ES-I3 (cell line): ENCODE data around the gene KIF26A.
"Not testable (repeated sequence)": the region's sequence is repeated elsewhere in the genome, so short reads cannot be mapped to it uniquely, and the experiment has no call there.

ENCODE experiments used
- H3K36me3 ChIP-seq: 2 replicates; pipeline ENCODE4 v1.6.1; 2013; ENCODE audit warnings: mild to moderate bottlenecking, low read length, control low read depth, moderate library complexity; ENCODE audit not compliant: insufficient read depth
- H3K4me1 ChIP-seq: 2 replicates; pipeline ENCODE4 v1.6.1; 2013; ENCODE audit warnings: mild to moderate bottlenecking, control low read depth, low read length; ENCODE audit not compliant: insufficient read depth
- H3K9ac ChIP-seq: 2 replicates; pipeline ENCODE4 v1.6.1; 2013; ENCODE audit warnings: low read depth, mild to moderate bottlenecking, low read length, moderate library complexity
- H3K9me3 ChIP-seq: 2 replicates; pipeline ENCODE4 v1.6.1; 2013; ENCODE audit warnings: mild to moderate bottlenecking, low read length, moderate library complexity; ENCODE audit not compliant: control insufficient read depth, insufficient read depth

The KIF26A gene

DNA sequence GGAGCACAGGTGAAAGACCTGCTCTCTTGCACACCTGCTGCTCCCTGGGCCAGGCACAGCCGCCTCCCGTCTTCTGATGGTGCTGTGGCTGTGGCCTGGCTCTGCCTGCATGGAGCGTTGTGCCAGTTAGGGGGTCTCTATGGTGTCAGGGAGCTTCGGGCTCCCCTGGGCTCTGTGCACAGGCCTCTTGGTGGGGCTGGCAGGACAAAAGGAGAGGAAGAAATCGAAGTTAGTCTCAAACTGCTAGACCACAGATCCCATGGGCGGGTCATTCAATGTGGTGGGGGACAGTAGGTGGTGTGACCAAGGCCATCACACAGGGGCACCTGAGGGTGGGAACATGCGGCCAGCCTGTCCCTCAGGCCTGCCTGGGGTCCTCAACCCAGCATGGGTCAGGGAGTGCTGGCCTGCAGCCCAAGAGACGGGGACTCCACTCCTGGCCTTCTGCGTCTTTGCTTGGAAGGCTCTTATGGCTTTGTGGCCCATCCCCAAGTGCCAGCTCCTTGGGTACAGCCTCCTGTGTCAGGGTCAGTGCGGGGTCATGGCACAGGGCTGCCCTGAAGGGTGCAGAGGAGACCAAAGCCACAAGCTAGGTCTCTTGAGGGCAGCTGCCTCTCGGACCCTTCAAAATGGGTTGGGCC lies 84.1 kb downstream of the KIF26A start:
- no peaks in the 10 kb centered on the region for H3K36me3 ChIP-seq
- peaks cover 1% of the 10 kb centered on the region; the same call in 1 of the 2 replicates for H3K9me3 ChIP-seq
- H3K9ac ChIP-seq, result no peak overlapping the region
- H3K4me1 ChIP-seq, result peaks cover 3% of the 10 kb centered on the region; the same call in 1 of the 2 replicates

DNA sequence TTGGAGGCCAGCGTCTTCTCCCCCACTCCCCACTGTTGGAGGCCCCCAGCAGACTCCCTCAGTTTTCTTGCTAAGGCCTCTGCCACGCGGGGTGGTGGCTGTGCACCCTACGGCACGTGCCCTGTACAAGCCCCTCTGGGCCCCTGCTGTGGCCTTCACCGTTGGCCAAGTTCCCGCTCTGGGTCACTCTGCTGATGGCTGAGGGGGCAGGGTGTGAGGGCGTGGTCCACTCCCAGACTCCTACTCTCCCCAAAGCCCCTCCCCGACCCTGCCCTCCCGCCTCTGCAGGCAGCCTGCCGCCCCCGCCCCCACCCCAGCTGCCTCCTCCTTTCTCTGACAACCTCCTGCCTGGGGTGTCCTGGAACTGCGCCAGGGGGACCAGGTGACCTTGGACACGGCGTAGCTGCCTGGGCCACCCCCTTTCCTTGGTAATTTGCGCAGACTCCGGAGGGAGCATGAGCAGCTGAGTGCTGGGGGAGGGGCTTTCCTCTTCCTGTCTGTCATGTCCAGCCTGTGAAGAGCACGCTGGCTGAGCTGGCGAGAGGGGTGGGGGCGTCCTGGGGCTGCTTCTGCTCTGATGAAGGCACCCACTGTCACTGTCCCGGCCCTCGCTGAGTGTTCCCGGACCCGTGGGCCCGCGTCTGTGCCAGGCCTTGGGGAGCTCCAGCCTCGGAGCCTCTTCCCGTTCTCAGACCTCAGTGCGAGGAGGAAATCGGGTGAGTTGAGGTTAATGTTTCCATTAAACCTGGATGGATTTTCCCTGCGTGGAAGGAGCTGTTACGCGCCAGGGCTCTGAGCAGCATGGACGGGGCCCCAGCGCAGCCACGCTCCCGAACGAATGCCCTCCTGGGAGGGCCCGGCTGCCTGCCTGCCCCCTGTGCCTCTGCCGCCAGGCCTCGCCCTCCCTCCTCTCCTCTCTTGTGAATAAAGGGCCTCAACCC lies 85.0 kb downstream of the KIF26A start:
- Histone ChIP-seq H3K4me1 (peaks cover 3% of the 10 kb centered on the region; the same call in 1 of the 2 replicates), H3K9ac (no peak overlapping the region), H3K36me3 (no peaks in the 10 kb centered on the region), H3K9me3 (peaks cover 7% of the 10 kb centered on the region; the same call in 1 of the 2 replicates)

DNA sequence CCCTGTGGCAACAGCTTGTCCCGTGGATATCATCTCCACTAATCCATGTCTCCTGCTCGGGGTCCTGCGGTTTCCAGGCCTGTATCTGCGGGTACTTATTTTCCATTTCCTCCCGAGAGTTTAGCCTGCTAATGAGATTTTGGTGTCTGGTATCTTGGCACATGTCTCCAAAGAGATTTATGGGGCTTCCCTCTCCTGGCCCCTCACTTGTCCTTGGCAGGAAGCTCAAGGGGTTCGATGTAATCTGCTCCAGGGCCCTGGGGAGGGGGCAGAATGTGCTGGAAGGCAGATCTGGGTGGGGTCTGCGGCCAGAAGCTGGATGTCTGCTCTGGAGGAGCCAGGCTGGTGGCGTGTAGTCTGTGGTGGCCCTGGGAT lies 85.7 kb downstream of the KIF26A start:
- Histone ChIP-seq H3K4me1 (peaks cover 3% of the 10 kb centered on the region; the same call in 1 of the 2 replicates), H3K9me3 (peaks cover 7% of the 10 kb centered on the region; the same call in 1 of the 2 replicates), H3K36me3 (no peaks in the 10 kb centered on the region), H3K9ac (no peak overlapping the region)

DNA sequence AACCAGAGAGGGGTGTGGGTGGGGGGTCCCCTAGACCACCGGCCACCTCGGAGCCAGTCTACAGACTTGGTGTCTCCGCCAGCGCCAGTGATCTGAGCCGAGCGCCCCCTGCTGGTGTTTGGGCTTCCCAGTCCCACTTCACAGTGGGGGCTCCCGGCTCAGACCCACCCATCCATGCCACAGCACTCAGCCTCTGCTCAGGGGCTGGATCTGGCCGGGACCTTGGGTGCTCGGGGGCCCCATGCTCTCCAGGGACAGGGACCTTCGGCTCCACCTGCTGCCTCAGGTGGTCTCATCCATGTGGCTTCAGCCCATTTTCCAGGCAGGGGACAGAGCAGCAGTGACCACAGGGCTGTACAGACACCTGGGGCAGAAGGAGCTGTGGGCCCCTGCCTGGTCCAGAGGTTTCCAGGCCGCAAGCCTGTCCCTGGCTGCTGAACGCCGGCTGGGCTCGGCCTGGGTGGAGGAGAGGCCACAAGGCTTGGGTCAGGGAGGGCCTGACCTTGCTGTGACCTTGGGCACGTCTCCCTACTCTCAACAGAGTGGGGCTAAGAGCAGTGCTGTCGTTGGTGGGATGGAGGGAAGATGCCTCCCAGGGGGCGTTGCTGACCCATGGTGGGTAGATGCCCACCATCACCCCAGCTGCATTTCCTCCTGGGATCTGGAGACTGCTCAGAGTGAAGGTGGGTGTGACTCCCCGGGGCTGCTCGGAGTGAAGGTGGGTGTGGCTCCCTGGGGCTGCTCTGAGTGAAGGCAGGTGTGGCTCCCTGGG lies 86.3 kb downstream of the KIF26A start:
- Histone ChIP-seq H3K36me3 (no peaks in the 10 kb centered on the region), H3K9ac (no peak overlapping the region), H3K4me1 (peaks cover 3% of the 10 kb centered on the region; the same call in 1 of the 2 replicates), H3K9me3 (peaks cover 7% of the 10 kb centered on the region; the same call in 1 of the 2 replicates)

GRCh38 chr14:104225278-104226190 lies 87.1 kb downstream of the KIF26A start:
- not testable (repeated sequence) for H3K4me1 ChIP-seq, H3K9ac ChIP-seq, H3K36me3 ChIP-seq

DNA sequence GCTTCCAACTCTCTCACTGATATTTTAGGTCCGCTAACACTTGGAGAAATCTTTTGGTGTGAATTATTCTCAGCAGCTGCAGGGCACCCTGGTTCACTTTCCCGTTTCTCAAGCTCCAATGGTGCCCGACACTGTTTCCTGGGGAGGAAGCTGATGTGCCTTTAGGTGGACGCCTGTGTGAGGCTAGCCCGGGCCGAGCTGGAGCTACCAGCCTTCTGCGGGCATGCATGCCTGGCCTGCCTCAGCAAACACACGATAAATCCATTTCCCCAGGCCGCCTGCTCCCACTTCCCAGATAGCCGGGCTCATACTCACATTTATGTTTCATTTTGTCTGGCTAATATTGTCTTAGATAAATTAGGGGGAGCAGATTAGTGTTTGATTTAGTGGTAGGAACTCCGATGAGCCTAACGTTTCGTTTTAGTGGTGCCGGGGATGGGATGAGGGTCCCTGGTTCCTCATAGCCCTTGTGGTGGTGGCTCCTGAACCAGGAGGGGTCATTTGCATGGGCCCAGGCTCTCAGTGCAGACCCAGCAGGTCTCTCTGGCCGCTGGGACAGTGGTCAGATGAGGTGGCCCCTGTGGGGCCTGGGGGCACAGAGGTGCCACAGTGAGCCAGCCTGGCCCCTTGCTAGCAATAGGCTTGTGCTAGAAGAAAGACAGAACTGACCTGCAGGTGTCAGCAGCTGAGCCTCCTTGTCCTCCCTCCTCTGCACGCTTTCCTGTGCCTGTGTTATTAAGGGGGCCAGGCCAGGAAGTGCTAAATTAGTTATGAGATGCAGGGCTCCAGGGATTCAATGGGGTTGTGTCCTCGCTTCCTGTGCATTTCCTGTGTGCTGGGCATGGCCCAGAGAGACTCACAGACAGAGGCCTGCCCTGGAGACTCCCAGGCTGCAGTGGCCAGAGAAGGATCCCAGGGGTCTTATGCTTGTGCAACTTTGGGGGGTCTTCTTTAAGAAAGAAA lies 88.3 kb downstream of the KIF26A start:
- no peaks in the 10 kb centered on the region for H3K36me3 ChIP-seq
- peaks cover 7% of the 10 kb centered on the region; the same call in 1 of the 2 replicates for H3K9me3 ChIP-seq
- peaks cover 3% of the 10 kb centered on the region; the same call in 1 of the 2 replicates for H3K4me1 ChIP-seq
- no peak overlapping the region for H3K9ac ChIP-seq

More at GRCh38 chr14:104225278-104226190, 87.1 kb downstream of the KIF26A start:
- not testable (repeated sequence) for H3K9me3 ChIP-seq

GRCh38 chr14:104227806-104228205 lies 89.4 kb downstream of the KIF26A start:
- Histone ChIP-seq H3K36me3 (no peaks in the 10 kb centered on the region), H3K9ac (no peak overlapping the region)

DNA sequence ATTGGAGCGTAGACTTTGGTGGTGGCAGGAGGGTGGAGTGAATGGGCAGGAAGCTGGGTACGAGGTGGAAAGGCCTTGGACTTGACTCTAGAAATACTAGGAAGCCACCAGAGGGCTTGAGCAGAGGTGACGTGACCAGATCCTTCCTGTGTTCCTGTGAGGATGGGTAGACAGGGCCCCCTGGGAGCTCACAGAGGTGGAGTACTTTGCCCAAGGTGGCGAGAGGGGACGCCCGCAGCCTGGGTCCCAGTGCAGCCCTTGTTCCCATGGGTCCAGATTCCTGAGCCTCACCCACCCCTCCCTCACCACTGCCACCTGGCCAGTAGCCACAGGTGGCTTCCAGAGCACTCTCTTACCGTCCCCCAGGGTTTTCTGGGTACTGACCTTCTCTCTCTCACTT lies 89.8 kb downstream of the KIF26A start:
- H3K9me3 ChIP-seq, result peaks cover 7% of the 10 kb centered on the region; the same call in 1 of the 2 replicates
- H3K36me3 ChIP-seq, result no peaks in the 10 kb centered on the region
- no peak overlapping the region for H3K9ac ChIP-seq
- H3K4me1 ChIP-seq, result peaks cover 3% of the 10 kb centered on the region; the same call in 1 of the 2 replicates

More at GRCh38 chr14:104227806-104228205, 89.4 kb downstream of the KIF26A start:
- Histone ChIP-seq H3K9me3 (peaks cover 7% of the 10 kb centered on the region; the same call in 1 of the 2 replicates), H3K4me1 (peaks cover 3% of the 10 kb centered on the region; the same call in 1 of the 2 replicates)

DNA sequence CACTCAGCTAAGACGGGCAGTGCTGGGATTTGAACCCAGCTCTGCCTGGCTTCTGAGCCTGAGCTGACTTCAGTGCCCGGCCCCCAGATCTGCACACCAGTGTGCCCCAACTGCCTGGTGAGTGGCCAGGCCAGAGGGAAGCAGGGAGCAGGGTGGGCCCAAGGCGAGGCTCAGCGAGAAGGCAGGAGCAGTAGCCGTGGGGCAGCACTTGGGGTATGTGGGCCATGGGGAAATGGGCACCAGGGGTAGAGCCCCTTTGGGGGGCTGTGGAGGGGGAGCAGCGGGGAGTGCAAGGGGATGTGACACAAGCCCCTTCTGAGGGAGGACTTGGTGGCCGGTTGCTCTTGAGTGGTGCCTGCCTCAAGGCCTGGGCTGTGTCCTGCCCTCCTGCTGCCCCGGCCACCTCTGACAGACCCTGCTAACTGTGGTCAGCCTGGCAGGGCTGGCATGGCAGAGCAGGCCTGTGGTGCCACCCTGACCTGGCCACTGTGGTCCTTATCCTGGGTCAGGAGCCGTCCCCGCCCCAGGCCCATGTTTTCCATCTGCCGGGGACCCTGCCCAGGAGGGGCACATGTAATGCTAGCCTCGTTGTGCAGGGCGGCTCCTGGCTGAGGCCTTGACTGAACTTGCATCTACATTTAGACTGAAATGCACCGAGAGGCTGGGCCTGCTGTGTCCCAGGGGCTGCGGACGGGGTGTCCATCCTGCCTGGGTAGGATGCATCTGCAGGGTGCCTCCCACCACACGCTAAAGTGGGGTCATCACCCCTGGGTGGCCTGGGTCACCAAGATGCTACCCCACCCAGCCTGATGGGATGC lies 90.5 kb downstream of the KIF26A start:
- no peak overlapping the region for H3K9ac ChIP-seq
- no peaks in the 10 kb centered on the region; the same call in 1 of the 2 replicates for H3K4me1 ChIP-seq
- H3K36me3 ChIP-seq, result no peaks in the 10 kb centered on the region
- H3K9me3 ChIP-seq, result peaks cover 7% of the 10 kb centered on the region; the same call in 1 of the 2 replicates

- peaks cover 7% of the 10 kb centered on the region; the same call in 1 of the 2 replicates for H3K9me3 ChIP-seq
- H3K4me1 ChIP-seq, result no peaks in the 10 kb centered on the region; the same call in 1 of the 2 replicates
- H3K36me3 ChIP-seq, result no peaks in the 10 kb centered on the region
Measured at GRCh38 chr14:104229534-104230055, 91.2 kb downstream of the KIF26A start.

DNA sequence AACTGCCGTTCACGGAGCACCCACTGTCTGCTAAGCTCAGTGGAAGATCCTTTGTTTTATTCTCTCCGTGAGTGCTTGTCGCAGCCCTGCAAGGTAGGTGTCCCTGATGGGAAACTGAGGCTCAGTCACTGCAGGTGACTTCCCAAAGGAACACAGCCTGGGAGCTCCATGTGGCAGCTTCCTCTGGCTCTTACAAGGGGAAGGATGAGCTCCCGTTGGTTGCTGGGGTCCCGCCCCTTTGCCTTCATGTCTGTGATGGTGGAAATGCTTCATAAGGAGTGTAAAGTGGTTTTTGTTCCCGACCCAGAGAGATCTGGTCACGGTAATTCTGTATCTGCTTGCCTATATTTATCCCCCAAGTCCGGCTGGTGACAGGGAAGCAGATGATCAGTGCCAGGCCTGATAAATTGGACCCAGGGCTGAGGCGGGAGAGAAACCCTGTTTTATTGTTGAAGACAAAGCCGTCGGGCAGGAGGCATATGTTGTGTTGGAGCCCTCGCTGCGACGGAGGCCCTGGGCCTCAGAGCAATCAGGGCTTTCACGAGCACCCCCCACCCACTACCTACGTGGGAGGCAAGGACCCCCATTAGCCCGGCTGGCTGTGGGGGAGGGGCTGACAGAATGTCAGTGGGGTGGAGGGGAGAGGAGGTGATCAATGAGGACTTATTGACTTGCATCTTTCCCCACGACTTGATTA lies 91.9 kb downstream of the KIF26A start:
- H3K9me3 ChIP-seq, result peaks cover 7% of the 10 kb centered on the region; the same call in 1 of the 2 replicates
- H3K4me1 ChIP-seq, result no peaks in the 10 kb centered on the region

More at GRCh38 chr14:104229534-104230055, 91.2 kb downstream of the KIF26A start:
- no peak overlapping the region for H3K9ac ChIP-seq

More for the DNA sequence above, 91.9 kb downstream of the KIF26A start:
- no peak overlapping the region for H3K9ac ChIP-seq
- H3K36me3 ChIP-seq, result no peaks in the 10 kb centered on the region
